Activated T-cell treated with anti-CD3 and anti-CD28 coated beads, Interleukin-2, amount 50 U/mL, for 24 hours (primary cell): ENCODE measurements around the gene PDE2A.
A peak's percentile ranks its signal among the peaks of the same experiment; 100 is the strongest.

Experiments
- DNase-seq: peaks from one replicate; pipeline ENCODE4 v3.0.0-alpha.2; 2020
- H3K27ac Mint-ChIP-seq: 2 replicates; pipeline ENCODE4 v1.8.0; 2020; ENCODE audit warnings: mild to moderate bottlenecking, mixed read lengths
- H3K27me3 Mint-ChIP-seq: 2 replicates; pipeline ENCODE4 v1.8.0; 2020; ENCODE audit warnings: mixed read lengths
- H3K36me3 Mint-ChIP-seq: 2 replicates; pipeline ENCODE4 v1.8.0; 2020; ENCODE audit warnings: low read depth, mixed read lengths
- H3K4me1 Mint-ChIP-seq: 2 replicates; pipeline ENCODE4 v1.8.0; 2020; ENCODE audit warnings: low read depth, mixed read lengths
- H3K4me3 Mint-ChIP-seq: 2 replicates; pipeline ENCODE4 v1.8.0; 2020; ENCODE audit warnings: mild to moderate bottlenecking, moderate library complexity, mixed read lengths
- H3K9me3 Mint-ChIP-seq: 2 replicates; pipeline ENCODE4 v1.8.0; 2020; ENCODE audit warnings: mixed read lengths

The PDE2A gene

DNA sequence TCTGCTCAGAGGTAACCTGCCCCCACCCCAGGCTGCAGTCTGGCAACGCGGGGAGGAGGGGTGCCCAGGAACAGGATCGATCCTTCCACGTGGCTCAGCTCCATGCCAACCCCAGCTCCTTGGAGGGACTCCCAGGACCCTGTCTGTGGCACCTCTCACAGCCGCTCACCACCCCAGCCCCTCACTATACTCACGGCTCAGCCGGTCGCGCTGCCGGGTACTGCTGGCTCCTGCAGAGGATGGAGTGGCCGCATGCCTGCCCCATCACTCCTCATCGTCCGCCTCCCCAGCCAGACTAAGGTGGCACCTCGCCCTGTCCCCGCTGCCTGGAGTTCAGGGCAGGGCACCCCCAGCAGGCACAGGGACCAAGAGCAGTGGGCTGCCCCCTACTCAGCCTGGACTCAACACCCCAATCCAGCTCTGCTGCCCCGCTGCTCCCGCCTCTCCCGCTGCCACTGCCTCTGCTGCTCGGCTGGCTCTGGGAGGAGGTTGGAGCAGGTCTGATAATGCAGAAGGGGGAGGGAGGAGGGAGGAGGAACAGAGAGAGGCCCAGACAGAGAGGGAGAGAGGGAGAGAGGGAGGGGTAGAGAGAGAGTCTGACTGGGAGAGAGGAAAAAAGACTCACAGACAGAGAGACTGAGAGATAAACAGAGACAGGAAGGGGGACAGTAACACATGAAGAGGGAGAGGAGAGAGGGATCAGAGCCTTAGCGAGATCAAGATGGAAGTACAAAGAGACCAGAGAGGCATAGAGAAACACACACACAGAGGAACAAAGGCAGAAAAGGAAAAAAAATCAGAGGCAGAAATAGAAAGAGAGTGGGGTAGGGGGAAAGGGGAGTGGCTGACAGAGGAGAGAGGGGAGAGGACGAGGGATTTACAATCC lies at the start of gene PDE2A:
PDE2A (minus strand) TSS at position 480 of the 886 bp plus-strand sequence; CDS start at position 265, 215 bp downstream.
- Mint-ChIP-seq H3K4me3 (no peak within 1 kb of the TSS), H3K27me3 (peaks cover 82% of the 10 kb centered on the region)

DNA sequence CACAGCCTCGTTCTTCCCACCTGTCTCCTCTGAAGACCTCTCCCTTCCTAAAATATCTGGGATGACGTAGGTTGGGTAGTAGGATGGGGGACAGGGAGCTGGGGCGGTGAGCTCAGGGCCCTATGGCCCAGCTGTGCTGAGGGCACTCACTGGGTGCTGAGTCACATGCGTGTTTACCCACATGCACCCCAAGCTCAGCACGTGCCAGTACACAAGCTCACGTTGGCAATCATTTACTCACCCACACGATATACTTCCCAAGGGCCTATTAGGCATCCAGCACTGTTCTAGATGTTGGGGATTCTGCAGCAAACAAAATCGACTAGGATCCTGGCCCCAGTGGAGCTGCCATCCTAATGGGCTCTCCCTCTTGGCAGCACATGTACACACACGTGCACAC lies 49.3 kb upstream of the PDE2A start:
- H3K27ac Mint-ChIP-seq = peak overlapping the region; percentile 47
- peaks cover 28% of the 10 kb centered on the region for H3K36me3 Mint-ChIP-seq
- H3K4me1 Mint-ChIP-seq = peaks cover 55% of the 10 kb centered on the region
- no peaks in the 10 kb centered on the region for H3K9me3 Mint-ChIP-seq
- no peak overlapping the region for H3K4me3 Mint-ChIP-seq
- H3K27me3 Mint-ChIP-seq = no peaks in the 10 kb centered on the region
- no peak for DNase-seq

More for the DNA sequence above, at the start of gene PDE2A:
- no peaks in the 10 kb centered on the region for H3K9me3 Mint-ChIP-seq
- H3K4me1 Mint-ChIP-seq = peaks cover 5% of the 10 kb centered on the region
- no peaks in the 10 kb centered on the region for H3K36me3 Mint-ChIP-seq
- no peak within 1 kb of the TSS for H3K27ac Mint-ChIP-seq
- DNase-seq = no peak

DNA sequence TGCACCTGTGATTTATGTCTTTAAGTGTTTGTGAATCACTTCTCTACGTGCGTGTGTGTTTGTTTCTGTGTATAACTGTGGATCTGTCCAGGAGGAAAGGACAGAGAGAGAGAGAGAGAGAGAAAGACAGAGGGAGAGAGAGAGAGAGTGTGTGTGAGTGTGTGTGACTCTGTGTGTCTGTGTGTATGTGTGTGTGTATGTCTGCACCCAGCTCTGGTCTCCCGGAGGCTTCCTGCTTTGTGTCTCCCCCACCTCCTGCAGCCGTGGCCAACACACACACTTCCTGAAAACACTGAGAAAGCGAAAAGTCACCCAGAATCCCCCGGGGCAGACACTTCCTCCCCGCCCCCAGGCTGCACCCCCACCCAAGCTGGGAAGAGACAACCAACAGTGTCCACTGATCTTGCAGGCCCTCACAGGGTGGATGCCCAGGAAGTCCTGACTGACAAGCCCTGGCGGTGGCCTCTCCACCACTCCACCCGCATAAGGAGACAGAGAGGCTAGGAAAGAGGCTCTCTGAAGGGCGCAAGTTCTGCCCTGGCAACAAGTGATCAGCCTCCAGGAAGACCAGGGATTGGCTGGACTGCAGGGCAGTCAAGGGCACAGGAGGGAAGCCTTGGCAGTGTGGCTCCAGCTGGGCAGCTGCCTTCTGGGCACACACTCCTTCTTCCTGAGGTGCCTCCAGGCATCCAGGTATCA lies 48.0 kb upstream of the PDE2A start:
- Mint-ChIP-seq H3K9me3 (no peaks in the 10 kb centered on the region), H3K36me3 (peaks cover 37% of the 10 kb centered on the region), H3K27ac (peak overlapping the region; percentile 94), H3K4me1 (peaks cover 62% of the 10 kb centered on the region), H3K27me3 (no peaks in the 10 kb centered on the region), H3K4me3 (peak overlapping the region; percentile 86)
- DNase-seq = peak; percentile 91

DNA sequence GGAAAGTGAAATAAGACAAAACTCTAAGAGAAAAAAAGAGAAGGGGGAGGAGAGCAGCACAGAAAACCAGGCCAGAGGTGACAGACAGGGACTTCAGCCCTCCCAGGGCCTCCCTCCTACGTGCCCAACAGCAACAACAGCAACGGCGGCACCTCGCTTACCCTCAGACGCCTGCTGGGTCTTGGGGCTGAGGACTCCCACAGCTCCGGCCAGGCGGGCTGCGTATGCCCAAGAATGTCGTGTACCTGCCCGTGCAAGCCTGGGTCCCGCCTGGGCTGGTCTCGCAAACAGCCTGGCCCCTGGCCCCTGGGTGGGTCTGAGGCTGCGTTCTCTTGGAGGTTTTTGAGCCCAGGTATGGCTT lies 47.4 kb upstream of the PDE2A start:
- Mint-ChIP-seq H3K9me3 (no peaks in the 10 kb centered on the region), H3K36me3 (peaks cover 37% of the 10 kb centered on the region), H3K4me3 (peak overlapping the region; percentile 86), H3K4me1 (peaks cover 62% of the 10 kb centered on the region), H3K27ac (peak overlapping the region; percentile 94), H3K27me3 (no peaks in the 10 kb centered on the region)
- DNase-seq = peak; percentile 55

DNA sequence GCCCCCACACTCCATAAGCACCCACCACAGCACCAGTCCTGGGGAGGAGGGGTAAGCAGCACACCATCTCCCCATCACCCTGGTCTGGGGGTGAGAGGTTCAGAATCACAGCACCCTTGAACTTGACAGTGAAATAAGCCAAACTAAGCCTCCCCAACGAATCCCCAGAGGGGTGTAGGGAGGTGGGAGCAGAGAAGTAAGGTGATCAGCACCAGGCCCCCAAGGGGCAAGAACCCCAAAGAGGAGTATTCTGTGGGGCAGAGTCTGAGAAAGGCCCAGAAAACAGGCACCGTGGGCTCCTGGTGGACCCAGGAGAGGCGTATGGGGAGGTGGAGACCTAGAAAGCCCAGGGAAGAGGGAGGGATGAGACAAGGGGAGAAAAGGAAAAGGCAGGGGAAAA lies 47.1 kb upstream of the PDE2A start:
- Mint-ChIP-seq H3K9me3 (no peaks in the 10 kb centered on the region), H3K36me3 (peaks cover 35% of the 10 kb centered on the region), H3K27ac (peak overlapping the region; percentile 94), H3K4me1 (peaks cover 63% of the 10 kb centered on the region), H3K4me3 (peak overlapping the region; percentile 86), H3K27me3 (no peaks in the 10 kb centered on the region)
- DNase-seq = no peak

DNA sequence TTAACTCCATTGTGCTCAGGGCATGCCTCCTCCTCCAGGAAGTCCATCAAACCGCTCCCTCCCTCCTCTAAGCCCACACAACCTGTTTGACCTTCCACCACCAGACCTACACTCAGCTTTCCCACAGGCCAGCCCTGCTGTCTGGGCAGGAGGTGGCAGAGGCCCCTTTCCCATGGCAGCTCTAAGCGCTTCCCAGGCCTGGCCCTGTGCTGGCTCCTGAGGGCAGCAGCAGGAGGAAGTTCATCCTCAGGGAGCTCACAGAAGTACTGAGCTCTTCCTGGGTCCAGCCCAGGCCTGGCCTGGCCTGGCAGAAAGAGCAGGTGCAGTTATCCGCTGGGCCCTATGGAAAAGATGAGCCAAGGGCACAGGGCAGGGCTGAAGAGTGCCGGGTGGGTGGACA lies 46.6 kb upstream of the PDE2A start:
- no peak for DNase-seq
- peaks cover 35% of the 10 kb centered on the region for H3K36me3 Mint-ChIP-seq
- H3K9me3 Mint-ChIP-seq = no peaks in the 10 kb centered on the region

DNA sequence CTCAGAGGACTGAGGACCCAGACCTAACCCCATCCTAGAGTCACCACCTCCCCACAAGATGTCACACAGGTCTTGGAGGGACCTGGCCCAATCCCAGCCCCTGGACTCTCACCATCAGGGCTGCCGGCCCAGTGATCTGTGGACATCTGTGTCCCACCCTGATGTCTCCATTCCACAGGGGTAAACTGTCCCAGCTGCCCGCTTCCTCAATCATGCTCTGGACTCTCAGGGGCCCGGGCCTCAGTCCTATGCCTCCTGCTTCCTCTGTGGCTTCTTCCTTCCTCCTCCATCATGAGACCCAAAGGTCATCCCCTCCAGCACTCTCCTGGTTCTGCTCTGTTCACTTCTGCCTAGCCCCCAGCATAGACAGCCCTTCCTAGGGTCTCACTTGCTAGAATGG lies 45.8 kb upstream of the PDE2A start:
- H3K4me1 Mint-ChIP-seq = peaks cover 60% of the 10 kb centered on the region
- H3K27ac Mint-ChIP-seq = peak overlapping the region; percentile 94
- no peaks in the 10 kb centered on the region for H3K9me3 Mint-ChIP-seq

More for the DNA sequence above, 46.6 kb upstream of the PDE2A start:
- no peaks in the 10 kb centered on the region for H3K27me3 Mint-ChIP-seq
- peaks cover 65% of the 10 kb centered on the region for H3K4me1 Mint-ChIP-seq
- peak overlapping the region; percentile 94 for H3K27ac Mint-ChIP-seq
- peak overlapping the region; percentile 86 for H3K4me3 Mint-ChIP-seq

DNA sequence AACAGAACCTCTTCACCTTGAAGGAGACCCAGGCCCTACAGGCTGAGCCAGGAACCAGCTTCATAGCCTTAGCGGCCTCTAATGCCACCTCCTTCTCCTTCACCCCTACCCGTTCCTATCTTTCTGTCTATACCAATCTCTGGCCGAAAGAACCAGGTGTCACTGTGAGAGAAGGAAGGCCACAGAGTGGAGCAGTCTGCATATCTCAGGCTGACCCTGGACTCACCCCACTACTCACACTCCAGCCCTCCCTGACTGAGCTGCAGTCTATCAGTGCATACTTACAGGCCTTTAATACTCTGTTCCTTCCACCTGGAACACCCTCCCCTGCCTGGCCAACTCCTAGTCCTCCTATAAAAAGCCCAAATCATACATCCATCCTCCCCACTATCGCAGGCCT lies 45.3 kb upstream of the PDE2A start:
- Mint-ChIP-seq H3K4me1 (peaks cover 62% of the 10 kb centered on the region), H3K36me3 (peaks cover 34% of the 10 kb centered on the region), H3K27me3 (no peaks in the 10 kb centered on the region), H3K27ac (peak overlapping the region; percentile 94), H3K4me3 (peak overlapping the region; percentile 86), H3K9me3 (no peaks in the 10 kb centered on the region)
- no peak for DNase-seq

More for the DNA sequence above, 45.8 kb upstream of the PDE2A start:
- no peak for DNase-seq
- no peaks in the 10 kb centered on the region for H3K27me3 Mint-ChIP-seq
- H3K36me3 Mint-ChIP-seq = peaks cover 31% of the 10 kb centered on the region
- peak overlapping the region; percentile 86 for H3K4me3 Mint-ChIP-seq

DNA sequence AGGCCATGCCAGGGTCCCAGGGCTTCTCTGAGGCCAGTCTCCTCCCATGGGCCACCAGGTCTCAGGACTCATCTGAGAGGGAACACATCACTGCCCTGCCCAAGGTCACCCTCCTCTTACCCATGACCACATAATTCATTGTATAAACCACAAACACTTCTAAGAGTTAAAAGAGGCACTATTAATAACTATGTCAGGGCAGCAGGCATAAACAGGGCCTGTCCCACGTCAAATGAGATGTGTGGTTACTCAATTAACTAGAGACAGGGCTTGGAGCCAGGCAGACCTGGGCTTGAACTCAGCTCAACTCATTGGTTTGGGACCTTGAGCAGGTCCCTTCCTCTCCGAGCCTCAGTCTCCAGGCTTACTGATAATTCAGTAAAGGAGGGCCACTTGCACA lies 44.9 kb upstream of the PDE2A start:
- H3K4me1 Mint-ChIP-seq = peaks cover 66% of the 10 kb centered on the region
- H3K4me3 Mint-ChIP-seq = no peak overlapping the region
- DNase-seq = no peak
- H3K27me3 Mint-ChIP-seq = no peaks in the 10 kb centered on the region
- H3K27ac Mint-ChIP-seq = peak overlapping the region; percentile 94
- H3K9me3 Mint-ChIP-seq = no peaks in the 10 kb centered on the region
- H3K36me3 Mint-ChIP-seq = peaks cover 38% of the 10 kb centered on the region

DNA sequence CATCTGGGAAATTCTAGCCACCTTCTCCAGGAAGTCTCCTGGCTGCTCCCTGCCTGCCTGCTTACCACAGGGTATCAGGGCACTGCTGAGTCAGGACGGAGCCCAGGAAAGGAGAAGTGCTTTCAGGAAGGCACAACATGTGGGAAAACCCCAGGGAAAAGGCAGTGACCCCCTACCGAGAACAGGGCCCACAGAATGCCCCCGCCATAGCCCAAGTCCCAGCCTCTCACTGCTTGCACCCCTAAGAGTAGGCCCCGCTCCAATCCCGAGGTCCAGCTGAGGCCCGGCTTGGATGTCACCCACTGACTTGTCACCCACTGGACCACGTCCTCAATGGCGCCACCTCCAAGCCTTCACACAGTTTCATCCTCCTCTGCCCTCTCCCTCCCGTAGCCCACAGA lies 43.9 kb upstream of the PDE2A start:
- peaks cover 44% of the 10 kb centered on the region for H3K36me3 Mint-ChIP-seq
- peak overlapping the region; percentile 94 for H3K27ac Mint-ChIP-seq
- no peaks in the 10 kb centered on the region for H3K9me3 Mint-ChIP-seq
- DNase-seq = no peak
- H3K4me1 Mint-ChIP-seq = peaks cover 62% of the 10 kb centered on the region
- H3K4me3 Mint-ChIP-seq = no peak overlapping the region
- H3K27me3 Mint-ChIP-seq = no peaks in the 10 kb centered on the region

DNA sequence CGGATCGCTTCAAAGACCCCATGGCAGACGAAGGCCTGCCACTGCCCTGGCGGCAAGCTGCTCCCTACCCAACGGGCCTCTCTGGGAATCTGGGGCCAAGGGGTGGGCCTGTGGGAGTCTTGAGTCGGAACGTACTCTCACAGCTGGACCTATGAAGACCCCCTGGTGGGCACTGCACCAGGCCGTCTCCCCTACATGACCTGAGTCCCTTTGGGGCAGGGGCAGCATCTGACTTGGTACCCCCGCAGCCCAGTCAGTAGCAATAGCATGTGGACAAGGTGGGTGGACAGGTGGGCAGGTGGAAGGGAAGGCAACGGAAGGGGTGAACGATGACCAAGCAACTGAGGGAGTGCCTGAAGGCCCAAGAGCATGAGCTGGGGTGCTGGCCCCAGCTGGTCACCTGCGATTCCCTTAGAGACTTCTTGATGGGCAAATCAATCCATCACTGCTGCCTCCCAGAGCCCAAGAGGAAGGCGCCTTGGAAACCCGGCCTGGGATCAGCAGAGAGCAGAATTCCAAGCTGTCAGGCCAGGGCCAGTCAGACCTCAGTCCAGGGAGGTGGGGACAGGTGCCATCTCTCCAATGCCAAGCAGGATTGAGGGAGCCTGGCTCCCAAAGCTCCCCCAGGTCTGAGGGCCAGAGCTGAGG lies 42.7 kb upstream of the PDE2A start:
- H3K4me3 Mint-ChIP-seq = no peak overlapping the region
- H3K4me1 Mint-ChIP-seq = peaks cover 53% of the 10 kb centered on the region
- H3K9me3 Mint-ChIP-seq = no peaks in the 10 kb centered on the region
- H3K27me3 Mint-ChIP-seq = no peaks in the 10 kb centered on the region
- no peak overlapping the region for H3K27ac Mint-ChIP-seq
- no peak for DNase-seq
- peaks cover 52% of the 10 kb centered on the region for H3K36me3 Mint-ChIP-seq

DNA sequence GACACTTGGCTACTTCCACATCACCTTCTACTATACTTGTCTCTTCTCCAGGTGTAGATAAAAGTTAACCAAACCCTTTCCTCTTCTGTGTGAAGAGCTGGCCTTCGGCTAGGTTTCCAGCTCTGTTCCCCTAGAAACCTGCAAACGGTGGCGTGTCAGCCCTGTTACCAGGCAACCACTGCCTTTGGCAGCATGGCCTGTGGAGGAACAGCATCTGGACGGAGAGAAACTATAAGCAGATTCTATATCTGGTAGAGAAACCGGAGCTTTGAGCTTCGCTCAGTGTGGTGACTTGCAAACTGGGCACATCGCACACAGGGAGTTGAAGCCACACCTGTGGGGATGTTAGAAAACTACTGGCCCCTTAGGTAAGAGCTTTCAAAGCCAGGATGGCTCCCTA lies 42.1 kb upstream of the PDE2A start:
- Mint-ChIP-seq H3K4me3 (no peak overlapping the region), H3K27me3 (no peaks in the 10 kb centered on the region), H3K4me1 (peaks cover 50% of the 10 kb centered on the region), H3K9me3 (no peaks in the 10 kb centered on the region), H3K27ac (no peak overlapping the region), H3K36me3 (peaks cover 51% of the 10 kb centered on the region)
- no peak for DNase-seq

DNA sequence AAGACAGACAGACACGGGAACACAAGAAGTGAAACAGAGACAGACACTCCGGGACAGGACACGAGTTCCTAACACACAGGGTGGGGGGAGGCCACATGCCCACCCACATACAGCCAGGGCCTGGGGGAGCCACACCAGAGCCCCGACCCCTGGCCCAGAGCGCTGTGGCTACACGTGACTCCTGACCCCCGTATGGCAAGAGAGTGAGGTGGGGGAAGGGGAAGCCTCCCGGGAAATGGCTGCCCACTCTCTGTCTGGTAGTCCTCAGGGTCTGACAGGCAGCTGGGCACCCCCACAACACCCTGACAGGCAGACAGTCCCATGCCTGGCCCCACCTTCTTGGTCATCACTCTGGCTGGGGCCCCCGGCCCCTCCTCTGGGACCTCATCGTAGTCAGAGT lies 38.6 kb upstream of the PDE2A start:
- no peak for DNase-seq
- H3K4me3 Mint-ChIP-seq = no peak overlapping the region

DNA sequence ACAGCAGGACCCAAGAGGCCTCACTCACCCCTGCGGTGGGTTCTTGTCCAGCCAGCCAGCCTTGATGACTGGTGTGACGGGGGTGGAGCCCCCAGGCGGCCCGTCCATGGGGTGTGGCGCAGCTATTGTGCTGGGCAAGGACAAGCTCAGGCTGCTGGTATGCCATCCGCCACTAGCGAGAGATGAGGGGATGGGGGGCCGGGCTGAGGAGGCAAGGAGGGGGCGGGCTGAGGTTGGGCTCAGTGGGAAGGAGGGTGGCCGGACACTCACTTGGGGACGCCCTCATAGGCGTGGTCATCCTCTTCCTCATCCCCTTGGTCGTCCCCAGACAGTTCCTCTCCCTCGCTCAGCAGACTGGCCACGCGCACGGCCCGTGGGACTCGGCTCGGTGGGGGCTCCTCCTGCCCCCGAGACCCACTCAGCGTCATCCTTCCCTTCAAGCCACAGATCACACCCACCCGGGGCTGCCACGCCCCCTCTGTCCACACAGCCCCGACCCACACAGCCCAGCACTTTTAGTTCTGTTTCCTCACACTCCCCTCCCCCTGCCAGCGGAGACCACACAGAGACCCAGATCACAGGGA lies 38.0 kb upstream of the PDE2A start:
- H3K27ac Mint-ChIP-seq = no peak overlapping the region
- no peak overlapping the region for H3K4me3 Mint-ChIP-seq
- peaks cover 75% of the 10 kb centered on the region for H3K36me3 Mint-ChIP-seq
- no peak for DNase-seq
- H3K4me1 Mint-ChIP-seq = peaks cover 13% of the 10 kb centered on the region
- no peaks in the 10 kb centered on the region for H3K9me3 Mint-ChIP-seq
- no peaks in the 10 kb centered on the region for H3K27me3 Mint-ChIP-seq

More for the DNA sequence above, 38.6 kb upstream of the PDE2A start:
- Mint-ChIP-seq H3K27me3 (no peaks in the 10 kb centered on the region), H3K36me3 (peaks cover 73% of the 10 kb centered on the region), H3K4me1 (peaks cover 17% of the 10 kb centered on the region), H3K9me3 (no peaks in the 10 kb centered on the region), H3K27ac (no peak overlapping the region)
